SH-SY5Y (cell line): ENCODE results near the gene CTDSPL.

Experiments
- GATA2 ChIP-seq: IDR thresholded peaks from 2 replicates; pipeline ENCODE4 v1.6.1; 2011; ENCODE audit warnings: mild to moderate bottlenecking, low read depth, low read length
- GATA3 ChIP-seq: IDR thresholded peaks from 2 replicates; pipeline ENCODE4 v1.6.1; 2011; ENCODE audit warnings: low read depth, mild to moderate bottlenecking, low read length, moderate library complexity

DNA sequence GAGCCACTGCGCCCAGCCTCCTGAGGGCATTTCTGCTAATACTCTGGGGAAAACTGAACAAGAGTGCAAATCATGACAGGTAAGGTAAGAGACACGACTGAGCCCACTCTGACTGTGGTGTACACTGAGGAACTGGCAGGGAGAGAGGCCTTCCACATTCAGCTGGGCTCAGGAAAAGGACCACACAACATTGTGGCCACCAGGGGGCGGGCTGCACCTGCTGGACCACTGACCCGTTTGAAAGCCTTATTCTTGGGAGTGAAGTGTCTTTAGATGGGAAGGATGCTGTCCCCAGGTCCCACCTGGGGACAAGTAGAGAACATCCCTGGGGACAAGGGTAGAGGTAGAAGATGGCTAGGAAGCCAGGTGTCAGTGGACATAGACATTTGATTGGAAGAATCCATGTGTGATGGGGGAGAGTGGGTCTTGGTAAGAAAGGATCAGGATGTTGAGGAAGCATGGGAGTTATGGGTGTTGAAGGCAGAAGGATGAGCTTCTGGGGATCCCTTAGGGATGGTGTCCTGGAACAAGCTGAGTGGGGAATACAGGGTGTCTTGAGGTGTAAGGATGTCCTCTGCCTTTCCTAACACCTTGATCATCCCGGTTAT is 6.2 kb upstream of the CTDSPL start:
- TF ChIP-seq GATA2 (no peak), GATA3 (no peak)
